ENCODE measurements around the gene KRTAP10-11. TPM values are rescaled to one million over a fixed set of nuclear protein-coding genes. Genes with fewer than 3 reads are reported as not detected.
A peak's percentile ranks its signal among the peaks of the same experiment; 100 is the strongest.

KRTAP10-11 gene
- total RNA-seq, 1 donor from 2014 or later = not detected

DNA sequence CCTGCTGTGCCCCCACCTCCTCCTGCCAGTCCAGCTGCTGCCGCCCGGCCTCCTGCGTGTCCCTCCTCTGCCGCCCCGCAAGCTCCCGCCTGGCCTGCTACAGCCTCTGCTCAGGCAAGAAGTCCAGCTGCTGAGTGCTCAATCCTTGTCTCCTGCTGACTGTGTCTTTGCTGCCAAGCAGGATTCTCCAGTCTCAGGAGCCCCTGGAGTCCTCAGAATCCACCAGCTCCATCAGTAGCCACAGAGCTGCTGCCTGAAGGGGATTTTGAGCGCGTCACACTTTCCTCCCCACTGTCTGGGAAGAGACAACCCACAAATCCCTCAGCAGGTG, 973 bp downstream of the KRTAP10-11 start:
- no peaks in the 10 kb centered on the region for H3K36me3 ChIP-seq
- H3K27ac Mint-ChIP-seq = no peak overlapping the region
- peaks cover 16% of the 10 kb centered on the region for H3F3A ChIP-seq (ENCODE audit: low read depth)
- H3K4me1 Mint-ChIP-seq = peaks cover 15% of the 10 kb centered on the region
- H3K4me1 ChIP-seq = peaks cover 19% of the 10 kb centered on the region
- H3K4me3 Mint-ChIP-seq = no peak overlapping the region
- DNase-seq (ENCODE audit: low spot score) = peak; percentile 41
- no peak overlapping the region for H3K27ac ChIP-seq
- H3K27me3 ChIP-seq = no peaks in the 10 kb centered on the region
- no peaks in the 10 kb centered on the region for H4K20me1 ChIP-seq (ENCODE audit: low read depth)
- H2AFZ ChIP-seq (replicated peaks) = peak overlapping the region; percentile 76
- peak overlapping the region; percentile 8 for H3K4me2 ChIP-seq
- H3K9ac ChIP-seq = no peak overlapping the region
- peaks cover 34% of the 10 kb centered on the region for H3K9me3 Mint-ChIP-seq
- H3K9me3 ChIP-seq (ENCODE audit: low read depth) = peaks cover 8% of the 10 kb centered on the region
- peaks cover 12% of the 10 kb centered on the region for H3K27me3 Mint-ChIP-seq (ENCODE audit: insufficient read depth, low read depth)
- H3K79me2 ChIP-seq (ENCODE audit: low read depth) = no peaks in the 10 kb centered on the region
- peaks cover 4% of the 10 kb centered on the region for H3K36me3 Mint-ChIP-seq
- TF ChIP-seq EZH2 (IDR thresholded peaks at IDR 0.05) (no peak), EZH2phosphoT487 (IDR thresholded peaks at IDR 0.05) (no peak)
- TF ChIP-seq, protein P1, sequence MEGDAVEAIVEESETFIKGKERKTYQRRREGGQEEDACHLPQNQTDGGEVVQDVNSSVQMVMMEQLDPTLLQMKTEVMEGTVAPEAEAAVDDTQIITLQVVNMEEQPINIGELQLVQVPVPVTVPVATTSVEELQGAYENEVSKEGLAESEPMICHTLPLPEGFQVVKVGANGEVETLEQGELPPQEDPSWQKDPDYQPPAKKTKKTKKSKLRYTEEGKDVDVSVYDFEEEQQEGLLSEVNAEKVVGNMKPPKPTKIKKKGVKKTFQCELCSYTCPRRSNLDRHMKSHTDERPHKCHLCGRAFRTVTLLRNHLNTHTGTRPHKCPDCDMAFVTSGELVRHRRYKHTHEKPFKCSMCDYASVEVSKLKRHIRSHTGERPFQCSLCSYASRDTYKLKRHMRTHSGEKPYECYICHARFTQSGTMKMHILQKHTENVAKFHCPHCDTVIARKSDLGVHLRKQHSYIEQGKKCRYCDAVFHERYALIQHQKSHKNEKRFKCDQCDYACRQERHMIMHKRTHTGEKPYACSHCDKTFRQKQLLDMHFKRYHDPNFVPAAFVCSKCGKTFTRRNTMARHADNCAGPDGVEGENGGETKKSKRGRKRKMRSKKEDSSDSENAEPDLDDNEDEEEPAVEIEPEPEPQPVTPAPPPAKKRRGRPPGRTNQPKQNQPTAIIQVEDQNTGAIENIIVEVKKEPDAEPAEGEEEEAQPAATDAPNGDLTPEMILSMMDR (IDR thresholded peaks at IDR 0.05) = no peak
- H3K4me3 ChIP-seq = no peak overlapping the region

DNA sequence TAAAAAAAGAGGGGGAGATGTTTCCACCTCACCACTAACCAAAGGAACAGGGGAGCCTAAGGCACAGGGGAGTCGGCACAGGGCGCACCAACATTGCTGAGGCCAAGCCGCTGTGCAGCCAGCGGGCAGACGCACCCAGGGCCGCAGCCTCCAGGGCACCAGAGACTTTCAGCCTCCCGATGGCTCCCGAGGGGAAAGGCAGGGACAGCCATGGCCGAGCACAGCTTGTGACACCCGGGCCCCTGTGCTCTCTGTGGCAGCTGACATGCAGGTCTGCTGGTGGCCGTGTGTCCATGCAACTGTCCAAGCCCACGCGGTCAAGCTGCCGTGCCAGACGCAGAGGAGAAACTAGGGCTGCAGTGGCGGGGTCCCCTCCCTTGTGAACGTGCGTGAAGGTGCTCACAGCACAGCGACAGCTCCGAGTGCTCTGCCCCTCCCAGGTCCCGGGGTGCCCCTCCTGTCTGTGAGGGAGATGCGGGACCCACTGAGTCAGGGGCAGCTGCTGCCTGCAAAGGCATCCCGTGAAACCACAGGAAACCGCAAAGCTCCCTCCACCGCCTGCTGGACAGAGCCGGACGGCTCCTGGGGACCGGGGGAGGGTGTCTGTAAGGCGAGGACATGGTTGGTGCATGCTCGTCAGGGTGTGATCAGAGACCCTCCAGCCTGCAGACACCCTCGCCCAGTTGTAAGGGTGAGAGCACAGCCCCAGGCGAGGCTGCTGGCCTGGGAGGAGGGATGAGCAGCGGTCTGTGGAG, 2.5 kb downstream of the KRTAP10-11 start:
- Histone ChIP-seq H2AFZ (replicated peaks) (no peak overlapping the region), H3K4me3 (no peak overlapping the region), H3K4me2 (no peak overlapping the region), H3F3A (ENCODE audit: low read depth) (peaks cover 13% of the 10 kb centered on the region), H3K9me3 (ENCODE audit: low read depth) (peaks cover 8% of the 10 kb centered on the region), H3K27me3 (no peaks in the 10 kb centered on the region), H3K36me3 (no peaks in the 10 kb centered on the region), H3K4me1 (peaks cover 19% of the 10 kb centered on the region), H3K9ac (no peak overlapping the region), H3K27ac (no peak overlapping the region), H4K20me1 (ENCODE audit: low read depth) (no peaks in the 10 kb centered on the region), H3K79me2 (ENCODE audit: low read depth) (no peaks in the 10 kb centered on the region)
- H3K9me3 Mint-ChIP-seq = peaks cover 30% of the 10 kb centered on the region
- H3K27ac Mint-ChIP-seq = peak overlapping the region; percentile 38
- TF ChIP-seq EZH2phosphoT487 (IDR thresholded peaks at IDR 0.05) = no peak
- peaks cover 13% of the 10 kb centered on the region for H3K4me1 Mint-ChIP-seq
- H3K4me3 Mint-ChIP-seq = no peak overlapping the region
- DNase-seq (ENCODE audit: low spot score) = no peak
- peaks cover 4% of the 10 kb centered on the region for H3K36me3 Mint-ChIP-seq
- peaks cover 14% of the 10 kb centered on the region for H3K27me3 Mint-ChIP-seq (ENCODE audit: insufficient read depth, low read depth)

DNA sequence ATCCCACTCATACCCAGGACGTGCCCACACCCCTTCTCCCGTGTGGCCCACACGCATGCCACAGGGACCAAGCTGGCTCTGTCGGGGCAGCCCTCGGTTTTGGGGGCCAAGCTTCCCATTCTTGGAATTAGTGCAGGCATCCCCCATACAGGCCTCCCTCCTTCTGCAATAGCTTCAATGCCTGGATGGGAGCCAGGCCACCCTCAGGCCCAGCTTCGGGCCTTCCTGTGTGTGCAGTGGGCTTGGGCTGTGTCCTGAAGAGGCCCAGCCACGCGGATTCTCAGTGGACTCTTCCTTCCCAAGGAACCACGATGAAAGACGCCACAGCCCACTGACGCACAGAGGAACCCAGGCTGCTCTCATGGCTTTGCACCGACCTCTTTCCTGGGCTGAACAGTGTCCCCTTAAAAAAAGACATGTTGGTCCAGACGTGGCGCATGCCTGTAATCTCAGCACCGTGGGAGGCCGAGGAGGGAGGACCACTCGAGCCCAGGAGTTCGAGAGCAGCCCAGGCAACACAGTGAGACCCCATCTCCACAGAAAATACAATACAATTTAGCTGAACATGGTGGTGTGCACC, 3.4 kb downstream of the KRTAP10-11 start:
- Mint-ChIP-seq H3K4me1 (peaks cover 10% of the 10 kb centered on the region), H3K9me3 (peaks cover 21% of the 10 kb centered on the region), H3K27me3 (ENCODE audit: insufficient read depth, low read depth) (peaks cover 17% of the 10 kb centered on the region), H3K27ac (no peak overlapping the region), H3K36me3 (peaks cover 4% of the 10 kb centered on the region), H3K4me3 (no peak overlapping the region)
- Histone ChIP-seq H3K79me2 (ENCODE audit: low read depth) (no peaks in the 10 kb centered on the region), H4K20me1 (ENCODE audit: low read depth) (no peaks in the 10 kb centered on the region), H3K9ac (no peak overlapping the region), H2AFZ (replicated peaks) (no peak overlapping the region), H3K4me3 (no peak overlapping the region), H3K36me3 (no peaks in the 10 kb centered on the region), H3K27ac (no peak overlapping the region), H3K4me2 (no peak overlapping the region), H3K27me3 (no peaks in the 10 kb centered on the region), H3K9me3 (ENCODE audit: low read depth) (peaks cover 4% of the 10 kb centered on the region), H3F3A (ENCODE audit: low read depth) (peaks cover 7% of the 10 kb centered on the region), H3K4me1 (peaks cover 14% of the 10 kb centered on the region)
- TF ChIP-seq, protein P1 (IDR thresholded peaks at IDR 0.05) = no peak
- no peak for TF ChIP-seq EZH2phosphoT487 (IDR thresholded peaks at IDR 0.05)
- no peak for TF ChIP-seq EZH2 (IDR thresholded peaks at IDR 0.05)
- DNase-seq (ENCODE audit: low spot score) = no peak
